ENCODE data around the gene LRP3.
A peak's percentile ranks its signal among the peaks of the same experiment; 100 is the strongest.
"Not testable (repeated sequence)": the region's sequence is repeated elsewhere in the genome, so short reads cannot be mapped to it uniquely, and the experiment has no call there.

The LRP3 gene

GRCh38 chr19:33176670-33177416, 17.3 kb upstream of the LRP3 start:
- peak; percentile 80 to 89 for DNase-seq

- DNase-seq: no peak
These were observed 16.6 kb upstream of the LRP3 start for GRCh38 chr19:33177417-33177979.

- no peak for DNase-seq
These were observed 7.5 kb upstream of the LRP3 start for GRCh38 chr19:33186431-33187182.

- no peak for DNase-seq
These were observed 7.0 kb upstream of the LRP3 start for GRCh38 chr19:33187183-33187540.

- DNase-seq: no peak
These were observed 4.7 kb upstream of the LRP3 start for GRCh38 chr19:33189453-33189852.

- DNase-seq: not testable (repeated sequence)
These were observed 3.0 kb upstream of the LRP3 start for GRCh38 chr19:33191092-33191491.

- no peak for DNase-seq
These were observed 2.6 kb upstream of the LRP3 start for GRCh38 chr19:33191501-33191900.

- no peak for DNase-seq
These were observed 2.1 kb upstream of the LRP3 start for GRCh38 chr19:33192010-33192409.

- no peak for DNase-seq
These were observed 763 bp upstream of the LRP3 start for GRCh38 chr19:33193269-33193864.

GRCh38 chr19:33194532-33194885, 379 bp downstream of the LRP3 start:
- no peak for DNase-seq

- DNase-seq: no peak
These were observed 935 bp downstream of the LRP3 start for GRCh38 chr19:33194886-33195644.

- no peak for DNase-seq
These were observed 1.7 kb downstream of the LRP3 start for GRCh38 chr19:33195645-33196347.

GRCh38 chr19:33196446-33197193, 2.5 kb downstream of the LRP3 start:
- no peak for DNase-seq

- DNase-seq: no peak
These were observed 3.5 kb downstream of the LRP3 start for GRCh38 chr19:33197591-33198000.

GRCh38 chr19:33198169-33198568, 4.0 kb downstream of the LRP3 start:
- DNase-seq: no peak

- DNase-seq: no peak
These were observed 5.5 kb downstream of the LRP3 start for GRCh38 chr19:33199441-33200265.

GRCh38 chr19:33201473-33201872, 7.3 kb downstream of the LRP3 start:
- DNase-seq: no peak

- DNase-seq: no peak
These were observed 7.9 kb downstream of the LRP3 start for GRCh38 chr19:33201886-33202545.

- no peak for DNase-seq
These were observed 8.7 kb downstream of the LRP3 start for GRCh38 chr19:33202546-33203507.
